ENCODE results near the gene MTG2.

The MTG2 gene

DNA sequence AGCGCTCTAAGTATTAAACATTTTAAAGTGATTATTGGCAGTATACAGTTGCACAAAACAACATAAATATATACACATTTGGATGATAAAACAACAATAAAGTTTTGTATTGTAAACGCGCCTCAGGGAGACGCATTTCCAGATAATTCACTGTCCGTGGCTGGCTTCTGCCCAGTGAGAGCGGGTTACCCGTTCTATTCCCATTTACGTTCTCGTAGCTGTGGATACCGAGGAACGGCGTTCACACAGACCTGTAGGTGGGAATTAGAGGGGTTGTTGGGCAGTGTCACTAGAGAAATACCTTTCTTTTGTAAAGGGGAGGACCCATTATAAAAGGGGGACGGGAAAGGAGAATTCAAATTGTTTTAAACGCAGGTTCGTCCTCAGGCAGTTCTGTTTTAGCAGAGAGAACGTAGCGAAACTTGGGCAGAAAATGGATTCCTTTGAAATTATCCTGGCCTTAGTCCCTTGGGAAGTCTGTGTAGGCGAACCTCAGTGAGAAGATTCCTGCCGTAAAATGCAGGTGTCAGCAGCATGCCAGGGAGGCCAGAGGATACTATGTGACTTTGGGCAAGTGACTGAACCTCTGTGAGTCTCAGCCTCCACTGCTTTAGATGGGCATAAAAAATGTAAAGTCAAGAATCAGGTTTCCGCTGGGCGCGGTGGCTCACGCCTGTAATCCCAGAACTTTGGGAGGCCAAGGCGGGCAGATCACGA lies 756 bp downstream of the MTG2 start:
- no peak for DNase-seq

- DNase-seq, result no peak
Measured at GRCh38 chr20:62186096-62186426, 3.2 kb downstream of the MTG2 start.

DNA sequence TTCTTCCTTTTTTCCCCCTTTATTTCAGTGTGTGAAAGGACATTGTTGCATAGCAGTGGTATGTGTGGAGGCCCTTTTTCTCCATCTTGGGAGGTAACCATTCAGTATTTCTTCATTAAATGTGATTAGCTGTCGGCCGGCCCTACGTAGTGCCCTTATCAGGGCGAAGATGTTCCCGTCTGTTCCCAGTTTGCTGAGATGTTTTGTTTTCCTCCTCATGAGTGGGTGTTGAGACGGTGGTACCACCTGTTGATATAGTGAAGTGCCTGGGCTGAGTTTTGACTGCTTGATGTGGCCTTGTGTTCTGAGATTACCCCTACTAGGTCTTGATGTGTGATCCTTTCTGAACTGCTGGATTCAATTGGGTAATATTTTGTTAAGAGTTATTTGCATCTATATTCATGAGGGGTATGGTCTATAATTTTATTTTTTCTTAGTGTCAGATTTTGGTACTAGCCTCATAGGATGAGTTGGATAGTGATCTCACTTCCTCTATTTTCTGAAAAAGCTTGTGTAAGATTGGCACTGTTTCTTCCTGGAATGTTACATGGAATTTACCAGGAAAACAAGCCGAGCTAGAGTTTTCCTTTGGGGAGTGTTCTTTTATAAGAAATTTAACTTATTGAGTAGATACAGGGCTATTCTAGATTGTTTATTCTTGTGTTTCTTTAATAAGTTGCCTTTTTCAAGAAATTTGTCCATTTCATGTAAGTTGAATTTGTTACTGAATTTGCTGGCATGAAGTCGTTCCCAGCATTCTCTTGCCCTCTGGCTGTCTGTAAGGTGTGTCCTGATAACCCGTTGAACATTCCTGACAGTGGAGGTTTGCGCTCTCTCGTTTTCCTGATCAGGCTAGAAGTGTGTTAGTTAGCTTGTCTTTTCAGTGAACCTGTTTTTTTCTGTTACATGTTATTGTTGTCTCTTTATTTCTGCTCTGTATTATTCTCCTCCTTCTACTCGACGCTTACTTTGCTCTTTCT lies 4.3 kb downstream of the MTG2 start:
- DNase-seq, result no peak

- no peak for DNase-seq
Measured at GRCh38 chr20:62190639-62191411, 8.0 kb downstream of the MTG2 start.

GRCh38 chr20:62191781-62192559 lies 9.1 kb downstream of the MTG2 start:
- DNase-seq, result peak in 1 of 56 donors; percentile 13

- DNase-seq, result no peak
Measured at GRCh38 chr20:62192635-62193034, 9.8 kb downstream of the MTG2 start.

- DNase-seq, result no peak
Measured at GRCh38 chr20:62193079-62194025, 10.5 kb downstream of the MTG2 start.

DNA sequence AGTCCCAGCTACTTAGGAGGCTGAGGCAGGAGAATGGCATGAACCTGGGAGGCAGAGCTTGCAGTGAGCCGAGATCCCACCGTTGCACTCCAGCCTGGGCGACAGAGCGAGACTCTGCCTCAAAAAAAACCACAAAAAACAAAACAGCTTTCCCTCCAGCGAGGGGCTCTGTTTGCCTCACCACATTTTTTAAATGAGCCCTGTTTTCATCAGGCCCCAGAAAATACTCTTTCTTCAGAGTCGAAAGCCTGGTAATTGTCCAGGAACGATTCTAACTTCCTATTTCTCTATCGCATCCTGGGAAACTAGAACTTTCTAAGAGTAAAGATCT lies 12.2 kb downstream of the MTG2 start:
- DNase-seq, result no peak

GRCh38 chr20:62195736-62196135 lies 12.9 kb downstream of the MTG2 start:
- DNase-seq, result no peak

DNA sequence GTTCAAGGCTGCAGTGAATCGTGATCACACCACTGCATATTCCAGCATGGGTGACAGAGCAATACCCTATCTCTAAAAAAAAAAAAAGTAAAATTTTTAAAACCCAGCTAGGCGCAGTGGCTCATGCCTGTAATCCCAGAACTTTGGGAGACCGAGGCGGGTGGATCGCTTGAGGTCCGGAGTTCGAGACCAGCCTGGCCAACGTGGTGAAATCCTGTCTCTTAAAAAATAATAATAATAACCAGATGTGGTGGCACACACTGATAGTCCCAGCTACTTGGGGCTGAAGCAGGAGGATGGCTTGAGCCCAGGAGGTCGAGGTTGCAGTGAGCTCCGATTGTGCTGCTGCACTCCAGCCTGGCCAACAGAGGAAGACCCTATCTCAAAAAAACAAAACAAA lies 13.5 kb downstream of the MTG2 start:
- DNase-seq, result no peak

GRCh38 chr20:62197311-62197710 lies 14.5 kb downstream of the MTG2 start:
- no peak for DNase-seq

DNA sequence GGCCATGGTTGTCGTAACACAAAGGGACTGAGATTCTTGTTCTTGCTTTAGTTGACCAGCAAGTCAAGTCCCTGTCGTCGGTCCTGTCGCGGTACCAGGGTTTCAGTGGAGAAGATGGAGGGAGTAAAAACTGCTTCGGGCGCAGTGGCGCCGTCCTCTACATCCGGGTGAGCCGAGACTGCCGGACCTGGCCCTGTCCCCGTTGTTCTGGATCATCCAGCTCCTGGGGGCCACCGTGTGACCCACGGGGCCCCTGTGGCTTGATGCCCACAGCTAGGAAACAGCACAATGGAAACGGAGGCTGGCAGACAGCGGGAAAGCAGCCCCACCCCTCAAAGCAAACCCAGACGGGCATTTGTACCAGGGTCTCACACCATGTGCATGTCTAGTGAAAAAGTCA lies 15.0 kb downstream of the MTG2 start:
- no peak for DNase-seq

DNA sequence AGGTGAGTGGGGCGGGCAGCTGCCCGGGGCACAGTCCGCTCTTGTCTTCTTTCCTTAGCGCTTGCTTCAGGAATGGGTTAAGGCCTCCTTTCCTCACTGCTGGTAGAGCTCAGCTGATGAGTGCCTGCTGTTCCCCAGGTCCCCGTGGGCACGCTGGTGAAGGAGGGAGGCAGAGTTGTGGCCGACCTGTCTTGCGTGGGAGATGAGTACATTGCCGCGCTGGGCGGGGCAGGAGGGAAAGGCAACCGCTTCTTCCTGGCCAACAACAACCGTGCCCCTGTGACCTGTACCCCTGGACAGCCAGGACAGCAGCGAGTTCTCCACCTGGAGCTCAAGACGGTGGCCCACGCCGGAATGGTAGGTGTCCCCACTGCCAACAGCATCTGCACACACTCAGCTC lies 15.7 kb downstream of the MTG2 start:
- no peak for DNase-seq

DNA sequence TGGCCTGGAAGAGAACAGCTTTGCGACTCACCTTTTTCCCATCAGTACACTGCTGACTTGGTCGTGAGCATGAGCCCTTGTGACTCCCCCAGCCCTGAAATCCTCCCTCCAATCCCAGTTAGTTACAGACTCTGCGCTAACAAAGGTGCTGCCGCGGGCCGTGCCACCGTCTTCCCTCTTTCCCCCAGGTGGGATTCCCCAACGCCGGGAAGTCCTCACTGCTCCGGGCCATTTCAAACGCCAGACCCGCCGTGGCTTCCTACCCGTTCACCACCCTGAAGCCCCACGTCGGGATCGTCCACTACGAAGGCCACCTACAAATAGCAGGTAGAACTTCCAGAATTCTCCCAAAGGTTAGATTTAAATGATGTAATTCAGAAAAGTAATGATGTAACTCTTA lies 16.1 kb downstream of the MTG2 start:
- no peak for DNase-seq

- no peak for DNase-seq
Measured at GRCh38 chr20:62200491-62201172, 17.8 kb downstream of the MTG2 start.

DNA sequence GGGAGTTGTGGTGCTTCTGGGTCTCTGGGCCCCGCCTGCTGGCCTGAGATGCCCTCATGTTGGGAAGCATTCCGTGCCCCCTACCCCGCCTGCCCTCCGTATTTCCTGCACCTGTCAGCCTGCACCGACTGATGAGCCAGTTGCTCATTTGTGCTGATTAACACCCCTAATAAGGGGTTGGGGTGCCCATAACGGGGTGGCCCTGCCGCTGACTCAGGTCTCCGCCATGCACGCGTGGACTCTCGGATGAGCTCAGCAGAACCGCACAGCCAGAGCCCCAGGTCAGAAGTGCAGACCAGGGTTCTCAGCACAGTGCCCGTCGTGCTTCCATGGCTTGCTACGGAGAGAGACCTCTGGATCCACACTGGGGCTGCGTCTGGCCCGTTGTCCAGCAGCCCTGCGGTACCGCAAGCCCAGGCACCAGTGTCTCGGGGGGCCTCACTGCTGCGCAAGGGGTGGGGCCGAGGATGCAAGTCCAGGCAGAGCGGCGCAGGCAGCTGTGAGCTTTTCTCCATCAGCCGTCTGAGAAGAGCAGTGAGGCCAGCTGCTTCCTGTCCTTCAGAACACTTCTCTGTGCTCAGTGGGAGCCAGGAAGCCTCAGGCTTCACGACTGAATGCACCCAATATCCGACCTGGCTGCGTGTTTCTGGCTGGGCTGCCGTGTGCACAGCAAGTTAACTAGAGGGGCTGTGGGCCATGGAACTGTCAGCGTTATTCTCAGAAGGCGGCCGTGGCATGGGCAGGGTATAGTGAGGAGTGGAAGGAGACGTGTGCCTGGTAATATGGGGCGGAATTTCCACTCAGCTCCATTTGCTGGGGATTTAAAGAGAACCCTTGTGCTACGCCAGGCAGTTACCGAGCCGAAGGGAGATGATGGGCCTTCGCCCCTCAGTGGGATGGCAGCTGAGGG lies 18.6 kb downstream of the MTG2 start:
- DNase-seq, result no peak

DNA sequence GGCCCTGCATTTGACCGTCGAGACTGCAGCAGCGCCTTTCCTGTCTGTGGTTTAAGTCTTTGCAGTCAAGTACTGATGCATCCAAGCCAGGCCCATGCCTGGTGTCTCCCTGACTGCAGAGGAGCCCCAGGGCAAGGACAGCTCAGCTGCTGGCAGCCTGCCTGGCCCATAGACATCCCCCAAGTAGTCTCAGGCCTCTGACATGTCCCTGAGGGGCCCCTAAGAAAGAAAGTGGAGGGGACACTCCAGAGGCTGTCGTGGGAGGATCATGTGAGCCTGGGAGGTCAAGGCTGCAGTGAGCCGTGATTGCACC lies 19.2 kb downstream of the MTG2 start:
- DNase-seq, result no peak

DNA sequence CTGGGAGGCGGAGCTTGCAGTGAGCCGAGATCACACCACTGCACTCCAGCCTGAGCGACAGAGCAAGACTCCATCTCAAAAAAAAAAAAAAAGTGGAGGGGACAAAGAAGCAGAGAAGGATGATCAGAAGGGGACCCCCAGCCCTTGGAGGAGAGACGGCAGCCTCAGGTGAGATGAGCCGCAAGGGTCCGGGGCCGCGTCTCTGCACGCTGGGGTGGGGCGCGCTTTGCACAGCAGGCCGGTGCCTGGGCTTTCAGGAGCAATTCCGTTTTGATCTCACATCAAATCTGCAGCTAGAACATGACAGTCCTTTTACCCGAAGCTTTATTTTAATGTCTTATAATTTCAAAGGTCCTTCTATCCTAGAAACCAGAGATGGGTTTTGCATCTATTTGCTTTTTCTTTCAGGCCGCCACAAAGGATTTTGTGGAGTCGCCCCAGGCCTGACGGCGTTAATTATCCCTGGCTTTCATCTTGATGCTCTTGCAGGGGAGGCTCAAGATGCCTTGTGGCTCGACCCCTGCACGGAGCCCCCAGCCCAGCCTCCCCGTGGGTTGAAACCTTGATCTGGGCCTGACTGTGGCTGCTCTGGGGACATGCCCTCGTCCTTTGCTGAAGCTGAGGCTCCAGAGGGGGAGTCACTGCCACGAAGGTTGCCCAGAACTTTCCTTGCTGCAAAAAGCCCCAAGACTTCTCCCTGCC lies 20.0 kb downstream of the MTG2 start:
- DNase-seq, result no peak

Measured in amygdala (tissue), 56 donors.